Kidney epithelial cell (primary cell): ENCODE measurements around the gene PLCD3. TPM values are rescaled to one million over a fixed set of nuclear protein-coding genes. Genes with fewer than 3 reads are reported as not detected.

Experiments used
- DNase-seq: peaks from one replicate; pipeline ENCODE4 v3.0.0-alpha.2; 2010; ENCODE audit warnings: low read depth
- H3K27me3 ChIP-seq: 2 replicates; pipeline ENCODE4 v1.6.0; 2011; ENCODE audit warnings: low read length; ENCODE audit not compliant: control insufficient read depth, insufficient read depth
- H3K36me3 ChIP-seq: 2 replicates; pipeline ENCODE4 v1.5.1; 2011; ENCODE audit warnings: low read length; ENCODE audit not compliant: control insufficient read depth, insufficient read depth
- H3K4me3 ChIP-seq: 2 replicates; pipeline ENCODE4 v1.5.1; 2011; ENCODE audit warnings: low read depth, mild to moderate bottlenecking, control low read depth, low read length
- total RNA-seq: library from RNA; depleted of rRNA; stranded (reverse); fragments of >200 nt; gene quantifications from 2 replicates; pipeline ENCODE4 v1.2.3, GENCODE V29; 2015
- TF ChIP-seq, protein P1 (sequence below): IDR thresholded peaks from 2 replicates; pipeline ENCODE4 v1.5.1; 2011; ENCODE audit warnings: mild to moderate bottlenecking, moderate library complexity, low read length, control low read depth, inconsistent platforms; ENCODE audit not compliant: insufficient read depth, poor library complexity, severe bottlenecking

PLCD3 gene
- total RNA-seq, 1 donor from 2014 or later: 54.5 TPM

DNA sequence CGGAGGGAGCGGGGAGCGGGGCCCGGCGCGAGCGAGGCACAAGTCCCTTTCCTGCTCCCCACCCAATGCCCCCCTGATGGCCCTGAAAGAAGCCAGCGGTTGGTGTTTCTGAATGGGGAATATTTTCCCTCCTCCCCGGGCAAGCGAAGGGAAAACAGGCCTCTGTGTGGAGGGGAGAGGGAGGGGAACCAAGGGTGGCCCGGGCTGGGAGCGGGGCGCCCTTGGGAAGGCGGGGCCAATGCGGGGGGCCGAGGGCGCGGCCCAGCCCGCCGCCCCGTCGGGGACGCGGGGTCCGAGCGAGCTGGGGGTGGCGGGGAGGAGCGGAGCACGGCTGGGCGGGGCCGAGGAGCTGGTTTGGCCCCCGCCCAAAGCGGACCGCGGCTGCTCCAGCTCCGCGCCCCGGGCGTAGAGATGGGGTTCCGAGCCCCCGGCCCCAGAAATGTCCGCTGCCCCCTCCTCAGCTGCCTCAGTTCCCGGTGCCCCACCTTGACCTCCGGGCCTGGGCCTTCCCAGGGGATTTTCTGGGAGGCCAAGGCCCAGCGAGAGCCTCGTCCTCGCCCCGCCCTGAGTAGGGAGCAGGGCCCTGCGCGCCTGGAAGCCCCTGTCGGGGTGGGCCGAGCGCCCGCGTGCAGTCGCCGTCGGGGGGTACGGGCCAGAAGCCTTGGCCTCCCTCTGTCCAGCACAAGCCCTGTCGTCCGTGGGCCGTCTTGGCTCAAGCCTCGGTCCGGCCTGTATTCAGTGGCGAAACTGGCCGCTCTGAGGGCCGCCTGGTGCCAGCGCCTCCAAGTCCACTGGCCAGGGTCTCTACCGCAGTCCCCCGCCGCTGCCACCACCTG, 12.1 kb upstream of the PLCD3 start:
- TF ChIP-seq, protein P1, sequence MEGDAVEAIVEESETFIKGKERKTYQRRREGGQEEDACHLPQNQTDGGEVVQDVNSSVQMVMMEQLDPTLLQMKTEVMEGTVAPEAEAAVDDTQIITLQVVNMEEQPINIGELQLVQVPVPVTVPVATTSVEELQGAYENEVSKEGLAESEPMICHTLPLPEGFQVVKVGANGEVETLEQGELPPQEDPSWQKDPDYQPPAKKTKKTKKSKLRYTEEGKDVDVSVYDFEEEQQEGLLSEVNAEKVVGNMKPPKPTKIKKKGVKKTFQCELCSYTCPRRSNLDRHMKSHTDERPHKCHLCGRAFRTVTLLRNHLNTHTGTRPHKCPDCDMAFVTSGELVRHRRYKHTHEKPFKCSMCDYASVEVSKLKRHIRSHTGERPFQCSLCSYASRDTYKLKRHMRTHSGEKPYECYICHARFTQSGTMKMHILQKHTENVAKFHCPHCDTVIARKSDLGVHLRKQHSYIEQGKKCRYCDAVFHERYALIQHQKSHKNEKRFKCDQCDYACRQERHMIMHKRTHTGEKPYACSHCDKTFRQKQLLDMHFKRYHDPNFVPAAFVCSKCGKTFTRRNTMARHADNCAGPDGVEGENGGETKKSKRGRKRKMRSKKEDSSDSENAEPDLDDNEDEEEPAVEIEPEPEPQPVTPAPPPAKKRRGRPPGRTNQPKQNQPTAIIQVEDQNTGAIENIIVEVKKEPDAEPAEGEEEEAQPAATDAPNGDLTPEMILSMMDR: no peak
- Histone ChIP-seq H3K27me3 (no peaks in the 10 kb centered on the region), H3K36me3 (no peaks in the 10 kb centered on the region), H3K4me3 (no peak overlapping the region)
- DNase-seq: no peak

GRCh38 chr17:45143767-45144198, 11.5 kb upstream of the PLCD3 start:
- H3K27me3 ChIP-seq: no peaks in the 10 kb centered on the region

DNA sequence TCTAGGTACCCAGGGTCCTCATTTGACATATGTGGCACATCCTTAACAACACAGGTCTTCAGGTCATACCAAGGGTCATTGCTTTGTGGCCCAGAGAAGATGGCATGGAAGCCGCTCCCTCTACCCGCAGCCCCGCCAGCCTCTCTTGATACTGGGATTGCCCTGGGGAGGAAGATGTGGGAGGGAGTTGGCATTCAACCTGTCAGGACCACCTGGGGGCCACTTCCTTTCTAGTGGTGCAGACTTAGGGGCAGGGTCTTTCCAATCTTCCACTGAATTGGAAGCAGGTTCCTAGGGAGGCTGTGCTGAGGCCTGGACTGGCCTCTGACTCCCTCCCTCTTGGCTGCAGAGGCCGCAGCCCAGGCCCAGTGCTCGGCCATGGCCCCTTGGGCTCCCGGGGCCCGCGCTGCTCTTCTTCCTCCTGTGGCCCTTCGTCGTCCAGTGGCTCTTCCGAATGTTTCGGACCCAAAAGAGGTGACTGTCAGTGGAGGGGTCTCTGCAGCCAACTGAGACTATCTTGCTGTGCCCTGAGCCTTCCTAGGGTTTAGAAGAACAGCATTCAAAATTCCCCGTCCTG, 10.9 kb upstream of the PLCD3 start:
- Histone ChIP-seq H3K36me3 (no peaks in the 10 kb centered on the region), H3K4me3 (no peak overlapping the region), H3K27me3 (no peaks in the 10 kb centered on the region)
- DNase-seq: no peak
- TF ChIP-seq, protein P1: no peak

More at GRCh38 chr17:45143767-45144198, 11.5 kb upstream of the PLCD3 start:
- Histone ChIP-seq H3K4me3 (no peak overlapping the region), H3K36me3 (no peaks in the 10 kb centered on the region)
- TF ChIP-seq, protein P1: no peak
- no peak for DNase-seq

DNA sequence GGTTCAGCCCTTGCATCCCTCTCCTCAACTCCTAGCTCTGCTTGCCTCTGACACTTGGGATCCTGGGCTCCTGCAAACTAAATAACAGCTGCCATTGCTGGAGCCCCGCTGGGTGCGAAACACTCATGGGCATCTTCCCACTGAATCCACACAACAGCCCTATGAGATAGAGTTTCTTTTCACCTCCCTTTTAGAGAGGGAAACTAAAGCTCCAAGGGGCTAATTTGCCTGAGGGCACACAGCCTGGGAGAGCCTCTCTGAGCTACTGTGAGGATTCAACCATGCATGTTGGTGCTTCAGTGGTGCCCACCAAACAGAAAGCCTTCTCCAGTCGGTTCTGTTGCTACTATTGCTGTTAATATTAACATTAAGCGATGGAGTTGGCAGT, 7.2 kb upstream of the PLCD3 start:
- DNase-seq: no peak
- Histone ChIP-seq H3K27me3 (no peaks in the 10 kb centered on the region), H3K4me3 (no peak overlapping the region), H3K36me3 (no peaks in the 10 kb centered on the region)
- TF ChIP-seq, protein P1: no peak

- H3K27me3 ChIP-seq: no peaks in the 10 kb centered on the region
- H3K36me3 ChIP-seq: no peaks in the 10 kb centered on the region
- TF ChIP-seq, protein P1: no peak
- no peak for DNase-seq
- H3K4me3 ChIP-seq: no peak overlapping the region
Observed at GRCh38 chr17:45138911-45139532, 6.7 kb upstream of the PLCD3 start.
